HEK293 (cell line): ENCODE data around the gene CACNA2D1.
A peak's percentile ranks its signal among the peaks of the same experiment; 100 is the strongest.

ENCODE experiments used
- CTCF ChIA-PET: fragments of 350-600 bp; formaldehyde crosslinking; extraction: SDS; loops from one replicate; lab custom pipeline; 2021; ENCODE audit warnings: antibody characterized with exemption; lab: Yijun Ruan, JAX
- POLR2A ChIA-PET: fragments of 300-600 bp; formaldehyde crosslinking; extraction: SDS; loops from one replicate; lab custom pipeline; 2020; ENCODE audit warnings: antibody characterized with exemption, inconsistent platforms; lab: Yijun Ruan, JAX
- H3K27ac ChIP-seq: fragments of 200-500 bp; sonication (Bioruptor generic); 2 replicates; pipeline ENCODE4 v1.5.1; 2014; ENCODE audit warnings: low read depth, low read length, control low read depth, inconsistent platforms; ENCODE audit errors: extremely low read depth
- H3K36me3 ChIP-seq, 2 experiments: fragments of 200-500 bp in 1 of 2; sonication (Bioruptor generic) in 1 of 2; 1 replicate in 1 of 2; 2 replicates in 1 of 2; pipeline ENCODE4 v1.5.1; 2014 to 2017; ENCODE audit warnings: inconsistent platforms in 2 of 2, low read length in 2 of 2; ENCODE audit not compliant: control insufficient read depth in 2 of 2, insufficient read depth in 1 of 2
- H3K4me1 ChIP-seq: fragments of 200-500 bp; sonication (Bioruptor generic); 2 replicates; pipeline ENCODE4 v1.5.1; 2014; ENCODE audit warnings: mild to moderate bottlenecking, low read length, inconsistent platforms; ENCODE audit not compliant: control insufficient read depth, insufficient read depth
- H3K4me3 ChIP-seq: 2 replicates; pipeline ENCODE4 v1.5.1; 2011; ENCODE audit warnings: low read depth, mild to moderate bottlenecking, control low read depth, low read length, moderate library complexity
- H3K9me3 ChIP-seq: fragments of 200-500 bp; sonication (Bioruptor generic); 2 replicates; pipeline ENCODE4 v1.5.1; 2014; ENCODE audit warnings: low read depth, low read length, inconsistent platforms; ENCODE audit not compliant: control insufficient read depth, insufficient read depth
- GFI1B ChIP-seq: fragments of 450-650 bp; formaldehyde crosslinking; IDR thresholded peaks from 2 replicates; pipeline ENCODE4 v1.5.1; 2016; ENCODE audit warnings: missing biosample characterization, missing genetic modification characterization
- PRDM2 ChIP-seq: fragments of 450-650 bp; formaldehyde crosslinking; IDR thresholded peaks from 2 replicates; pipeline ENCODE4 v1.5.1; 2016; ENCODE audit warnings: missing biosample characterization, missing genetic modification characterization, borderline replicate concordance
- ZBTB10 ChIP-seq: fragments of 450-650 bp; formaldehyde crosslinking; IDR thresholded peaks from 2 replicates; pipeline ENCODE4 v1.5.1; 2016; ENCODE audit warnings: missing biosample characterization, missing genetic modification characterization
- ZBTB44 ChIP-seq: fragments of 450-650 bp; IDR thresholded peaks from 2 replicates; pipeline ENCODE4 v1.5.1; 2018; ENCODE audit warnings: missing biosample characterization, mild to moderate bottlenecking, missing genetic modification characterization
- ZEB2 ChIP-seq: fragments of 450-650 bp; formaldehyde crosslinking; IDR thresholded peaks from 2 replicates; pipeline ENCODE4 v1.5.1; 2016; ENCODE audit warnings: missing biosample characterization, missing genetic modification characterization
- ZNF112 ChIP-seq: fragments of 450-650 bp; formaldehyde crosslinking; IDR thresholded peaks from 2 replicates; pipeline ENCODE4 v1.5.0; 2017; ENCODE audit warnings: missing biosample characterization, missing genetic modification characterization
- ZNF133 ChIP-seq: fragments of 450-650 bp; formaldehyde crosslinking; IDR thresholded peaks from 2 replicates; pipeline ENCODE4 v1.5.1; 2016; ENCODE audit warnings: missing biosample characterization, missing genetic modification characterization
- ZNF138 ChIP-seq: fragments of 450-650 bp; formaldehyde crosslinking; IDR thresholded peaks from 2 replicates; pipeline ENCODE4 v1.5.1; 2016; ENCODE audit warnings: missing biosample characterization, missing genetic modification characterization, borderline replicate concordance
- ZNF155 ChIP-seq: fragments of 450-650 bp; formaldehyde crosslinking; IDR thresholded peaks from 2 replicates; pipeline ENCODE4 v1.5.1; 2016; ENCODE audit warnings: missing biosample characterization, missing genetic modification characterization
- ZNF174 ChIP-seq: fragments of 450-650 bp; formaldehyde crosslinking; IDR thresholded peaks from 2 replicates; pipeline ENCODE4 v1.5.0; 2017; ENCODE audit warnings: missing biosample characterization, mild to moderate bottlenecking, missing genetic modification characterization
- ZNF175 ChIP-seq: fragments of 450-650 bp; formaldehyde crosslinking; IDR thresholded peaks from 2 replicates; pipeline ENCODE4 v1.5.1; 2016; ENCODE audit warnings: missing biosample characterization, missing genetic modification characterization
- ZNF37A ChIP-seq: fragments of 450-650 bp; IDR thresholded peaks from 2 replicates; pipeline ENCODE4 v1.5.1; 2018; ENCODE audit warnings: missing biosample characterization, missing genetic modification characterization
- ZNF423 ChIP-seq: fragments of 450-650 bp; formaldehyde crosslinking; IDR thresholded peaks from 2 replicates; pipeline ENCODE4 v1.5.1; 2016; ENCODE audit warnings: missing biosample characterization, missing genetic modification characterization
- ZNF426 ChIP-seq: fragments of 450-650 bp; formaldehyde crosslinking; IDR thresholded peaks from 2 replicates; pipeline ENCODE4 v1.5.1; 2017; ENCODE audit warnings: missing biosample characterization, missing genetic modification characterization, mild to moderate bottlenecking, inconsistent platforms, moderate library complexity
- ZNF510 ChIP-seq: fragments of 450-650 bp; formaldehyde crosslinking; IDR thresholded peaks from 2 replicates; pipeline ENCODE4 v1.5.1; 2018; ENCODE audit warnings: mild to moderate bottlenecking, missing genetic modification characterization, missing biosample characterization; ENCODE audit not compliant: insufficient replicate concordance
- ZNF610 ChIP-seq: fragments of 450-650 bp; formaldehyde crosslinking; IDR thresholded peaks from 2 replicates; pipeline ENCODE4 v1.5.1; 2016; ENCODE audit warnings: missing biosample characterization, missing genetic modification characterization, borderline replicate concordance
- ZNF639 ChIP-seq: fragments of 450-650 bp; formaldehyde crosslinking; IDR thresholded peaks from 2 replicates; pipeline ENCODE4 v1.5.1; 2016; ENCODE audit warnings: missing biosample characterization, missing genetic modification characterization
- ZNF677 ChIP-seq: fragments of 450-650 bp; IDR thresholded peaks from 2 replicates; pipeline ENCODE4 v1.5.0; 2018; ENCODE audit warnings: missing biosample characterization, mild to moderate bottlenecking, missing genetic modification characterization, moderate library complexity
- ZNF76 ChIP-seq: fragments of 450-650 bp; formaldehyde crosslinking; IDR thresholded peaks from 2 replicates; pipeline ENCODE4; 2016; ENCODE audit warnings: low read depth, missing biosample characterization, missing genetic modification characterization, borderline replicate concordance
- ZSCAN23 ChIP-seq: fragments of 450-650 bp; formaldehyde crosslinking; IDR thresholded peaks from 2 replicates; pipeline ENCODE4 v1.5.1; 2016; ENCODE audit warnings: missing biosample characterization, missing genetic modification characterization
- ZSCAN4 ChIP-seq: fragments of 450-650 bp; formaldehyde crosslinking; IDR thresholded peaks from 2 replicates; pipeline ENCODE4 v1.5.1; 2017; ENCODE audit warnings: missing biosample characterization, missing genetic modification characterization

CACNA2D1 gene

GRCh38 chr7:82464372-82464771, 20.8 kb upstream of the CACNA2D1 start:
- Histone ChIP-seq H3K9me3 (no peaks in the 10 kb centered on the region; the same call in 1 of the 2 replicates), H3K4me1 (no peaks in the 10 kb centered on the region), H3K4me3 (no peak overlapping the region), H3K36me3 (no peaks in the 10 kb centered on the region), H3K27ac (no peak overlapping the region)
- POLR2A ChIA-PET = no interaction called here
- peak; percentile 89 for TF ChIP-seq ZNF133 (tag by site-specific recombination)
- TF ChIP-seq ZBTB44 (tag by site-specific recombination) = no peak
- no peak for TF ChIP-seq ZSCAN4 (tag by site-specific recombination)
- no peak for TF ChIP-seq ZNF37A (tag by site-specific recombination)
- TF ChIP-seq ZNF639 (tag by site-specific recombination) = no peak
- TF ChIP-seq PRDM2 (tag by site-specific recombination) = no peak
- TF ChIP-seq ZSCAN23 (tag by site-specific recombination) = no peak
- no peak for TF ChIP-seq ZNF138
- CTCF ChIA-PET = interaction anchor here (0.7 kb wide), 1 partner anchor 300 kb away, joined by 3 read pairs; no protein-coding TSS in a partner anchor

- no peaks in the 10 kb centered on the region for H3K36me3 ChIP-seq
- ChIA-PET CTCF (interaction anchor here (1.2 kb wide), 1 partner anchor 299 kb away, joined by 4 read pairs; no protein-coding TSS in a partner anchor), POLR2A (no interaction called here)
- H3K4me1 ChIP-seq = no peaks in the 10 kb centered on the region
- no peaks in the 10 kb centered on the region; the same call in 1 of the 2 replicates for H3K9me3 ChIP-seq
- no peak overlapping the region for H3K27ac ChIP-seq
- no peak overlapping the region for H3K4me3 ChIP-seq
- TF ChIP-seq GFI1B (tag by site-specific recombination) = no peak
- no peak for TF ChIP-seq ZEB2 (tag by site-specific recombination)
- no peak for TF ChIP-seq ZNF677
- TF ChIP-seq ZNF610 (tag by site-specific recombination) = no peak
- TF ChIP-seq ZNF155 = no peak
- TF ChIP-seq ZNF76 = no peak
- TF ChIP-seq ZBTB10 (tag by site-specific recombination) = no peak
- no peak for TF ChIP-seq ZNF510 (tag by site-specific recombination)
- TF ChIP-seq ZNF112 (tag by site-specific recombination) = no peak
- no peak for TF ChIP-seq ZNF174 (tag by site-specific recombination)
- no peak for TF ChIP-seq ZNF175 (tag by site-specific recombination)
- TF ChIP-seq ZNF423 = no peak
- TF ChIP-seq ZNF426 (tag by site-specific recombination) = no peak
These were observed 11.7 kb upstream of the CACNA2D1 start for GRCh38 chr7:82455295-82455694.
